Activated CD8-positive, alpha-beta memory T cell treated with anti-CD3 and anti-CD28 coated beads, Interleukin-2, amount 50 U/mL, for 1 hour (primary cell): ENCODE data around the gene ADCY10.

Source experiments
- DNase-seq: peaks from one replicate; pipeline ENCODE4 v3.0.0-alpha.2; 2020; ENCODE audit errors: extremely low read depth

The ADCY10 gene

GRCh38 chr1:167927046-167927754, 13.3 kb upstream of the ADCY10 start:
- no peak for DNase-seq

- DNase-seq = no peak
Observed at GRCh38 chr1:167926486-167926997, 12.6 kb upstream of the ADCY10 start.

- DNase-seq = no peak
Observed at GRCh38 chr1:167924543-167925231, 10.8 kb upstream of the ADCY10 start.

- no peak for DNase-seq
Observed at GRCh38 chr1:167924102-167924501, 10.2 kb upstream of the ADCY10 start.

GRCh38 chr1:167923324-167924056, 9.6 kb upstream of the ADCY10 start:
- no peak for DNase-seq

GRCh38 chr1:167922611-167923074, 8.7 kb upstream of the ADCY10 start:
- no peak for DNase-seq

GRCh38 chr1:167922023-167922422, 8.1 kb upstream of the ADCY10 start:
- DNase-seq = no peak

- DNase-seq = no peak
Observed at GRCh38 chr1:167916766-167917511, 3.0 kb upstream of the ADCY10 start.

GRCh38 chr1:167915569-167915968, 1.6 kb upstream of the ADCY10 start:
- no peak for DNase-seq

- DNase-seq = no peak
Observed at GRCh38 chr1:167912294-167912693, 1.6 kb downstream of the ADCY10 start.

GRCh38 chr1:167911413-167911812, 2.5 kb downstream of the ADCY10 start:
- no peak for DNase-seq

GRCh38 chr1:167910530-167910929, 3.4 kb downstream of the ADCY10 start:
- no peak for DNase-seq

GRCh38 chr1:167909691-167910180, 4.2 kb downstream of the ADCY10 start:
- no peak for DNase-seq

- DNase-seq = no peak
Observed at GRCh38 chr1:167905671-167906070, 8.3 kb downstream of the ADCY10 start.

- no peak for DNase-seq
Observed at GRCh38 chr1:167905182-167905581, 8.8 kb downstream of the ADCY10 start.

- DNase-seq = no peak
Observed at GRCh38 chr1:167904652-167905130, 9.2 kb downstream of the ADCY10 start.

- DNase-seq = no peak
Observed at GRCh38 chr1:167900907-167901306, 13.0 kb downstream of the ADCY10 start.

- no peak for DNase-seq
Observed at GRCh38 chr1:167899253-167899681, 14.7 kb downstream of the ADCY10 start.

- DNase-seq = no peak
Observed at GRCh38 chr1:167898578-167899222, 15.2 kb downstream of the ADCY10 start.

- no peak for DNase-seq
Observed at GRCh38 chr1:167893798-167894197, 20.1 kb downstream of the ADCY10 start.

GRCh38 chr1:167890400-167890799, 23.5 kb downstream of the ADCY10 start:
- no peak for DNase-seq
